ENCODE results near the gene GP1BB. TPM values are rescaled to one million over a fixed set of nuclear protein-coding genes. Genes with fewer than 3 reads are reported as not detected.

Gene GP1BB
- total RNA-seq, 1 donor from 2014 or later: not detected

- no peak for TF ChIP-seq CTCF (IDR thresholded peaks at IDR 0.05; ENCODE audit: borderline replicate concordance)
- no peaks in the 10 kb centered on the region for H3K9me3 ChIP-seq (replicated peaks)
- H3K27me3 ChIP-seq (ENCODE audit: low read depth): peaks cover 94% of the 10 kb centered on the region
- H3K27ac ChIP-seq (replicated peaks): no peak overlapping the region
- intact Hi-C loops (cut with micrococcal nuclease): no loop called here
- peaks cover 45% of the 10 kb centered on the region for H3K4me1 ChIP-seq
- DNase-seq: no peak
- H3K4me3 ChIP-seq: no peak overlapping the region
- no peaks in the 10 kb centered on the region for H3K36me3 ChIP-seq
Observed at GRCh38 chr22:19764299-19764593, 40.9 kb downstream of the GP1BB start.

GRCh38 chr22:19764636-19765476 lies 41.5 kb downstream of the GP1BB start:
- intact Hi-C loops (cut with micrococcal nuclease): no loop called here
- H3K9me3 ChIP-seq (replicated peaks): no peaks in the 10 kb centered on the region
- peak overlapping the region; percentile 58 for H3K4me3 ChIP-seq
- no peaks in the 10 kb centered on the region for H3K36me3 ChIP-seq
- no peak overlapping the region for H3K27ac ChIP-seq (replicated peaks)
- TF ChIP-seq CTCF (IDR thresholded peaks at IDR 0.05; ENCODE audit: borderline replicate concordance): no peak
- peaks cover 39% of the 10 kb centered on the region for H3K4me1 ChIP-seq
- peaks cover 94% of the 10 kb centered on the region for H3K27me3 ChIP-seq (ENCODE audit: low read depth)
- no peak for DNase-seq

- no peak for DNase-seq
- Histone ChIP-seq H3K4me1 (peaks cover 34% of the 10 kb centered on the region), H3K27ac (replicated peaks) (no peak overlapping the region), H3K36me3 (no peaks in the 10 kb centered on the region), H3K4me3 (peak overlapping the region; percentile 58), H3K9me3 (replicated peaks) (no peaks in the 10 kb centered on the region), H3K27me3 (ENCODE audit: low read depth) (peaks cover 97% of the 10 kb centered on the region)
- no peak for TF ChIP-seq CTCF (IDR thresholded peaks at IDR 0.05; ENCODE audit: borderline replicate concordance)
- intact Hi-C loops (cut with micrococcal nuclease): no loop called here
Observed at GRCh38 chr22:19765477-19766239, 42.3 kb downstream of the GP1BB start.

- Histone ChIP-seq H3K4me1 (peaks cover 32% of the 10 kb centered on the region), H3K27ac (replicated peaks) (no peak overlapping the region), H3K9me3 (replicated peaks) (no peaks in the 10 kb centered on the region), H3K4me3 (peak overlapping the region; percentile 58), H3K27me3 (ENCODE audit: low read depth) (peaks cover 100% of the 10 kb centered on the region), H3K36me3 (no peaks in the 10 kb centered on the region)
- no peak for DNase-seq
- intact Hi-C loops (cut with micrococcal nuclease): no loop called here
- no peak for TF ChIP-seq CTCF (IDR thresholded peaks at IDR 0.05; ENCODE audit: borderline replicate concordance)
Observed at GRCh38 chr22:19766240-19766510, 42.8 kb downstream of the GP1BB start.

GRCh38 chr22:19766511-19767426 lies 43.4 kb downstream of the GP1BB start:
- peaks cover 100% of the 10 kb centered on the region for H3K27me3 ChIP-seq (ENCODE audit: low read depth)
- H3K4me1 ChIP-seq: peaks cover 31% of the 10 kb centered on the region
- TF ChIP-seq CTCF (IDR thresholded peaks at IDR 0.05; ENCODE audit: borderline replicate concordance): peak; percentile 29
- H3K9me3 ChIP-seq (replicated peaks): no peaks in the 10 kb centered on the region
- intact Hi-C loops (cut with micrococcal nuclease): no loop called here
- no peaks in the 10 kb centered on the region for H3K36me3 ChIP-seq
- no peak overlapping the region for H3K27ac ChIP-seq (replicated peaks)
- peak; percentile 48 for DNase-seq
- H3K4me3 ChIP-seq: peak overlapping the region; percentile 58
